Activated CD8-positive, alpha-beta memory T cell treated with anti-CD3 and anti-CD28 coated beads for 1 hour (primary cell): ENCODE measurements around the gene ZNF90.
"Not testable (repeated sequence)": the region's sequence is repeated elsewhere in the genome, so short reads cannot be mapped to it uniquely, and the experiment has no call there.

ENCODE experiments used
- DNase-seq, 2 donors: peaks; one replicate each; pipeline ENCODE4 v3.0.0-alpha.2; 2020; ENCODE audit warnings: low read depth in 1 of 2; ENCODE audit errors: extremely low read depth in 1 of 2

Gene ZNF90

DNA sequence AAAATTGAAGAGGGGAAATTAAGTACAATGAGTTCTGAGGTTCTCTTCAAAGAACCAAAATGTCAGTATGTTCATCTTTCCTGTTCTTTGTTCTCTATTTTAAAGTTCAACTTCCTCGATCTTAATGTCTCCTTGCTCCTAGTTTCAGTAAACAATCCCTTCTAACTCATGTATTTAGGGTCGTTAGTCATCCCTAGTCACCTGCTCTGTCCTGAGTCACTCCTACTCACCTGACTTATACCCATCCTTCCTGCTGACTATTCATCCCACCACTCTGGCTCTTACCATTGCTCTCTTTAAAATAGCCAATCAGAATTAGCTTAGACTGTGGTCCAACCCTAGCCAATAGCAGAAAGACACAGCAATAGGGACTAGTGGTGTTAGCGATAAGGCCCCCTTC lies 24.3 kb downstream of the ZNF90 start:
- no peak for DNase-seq

DNA sequence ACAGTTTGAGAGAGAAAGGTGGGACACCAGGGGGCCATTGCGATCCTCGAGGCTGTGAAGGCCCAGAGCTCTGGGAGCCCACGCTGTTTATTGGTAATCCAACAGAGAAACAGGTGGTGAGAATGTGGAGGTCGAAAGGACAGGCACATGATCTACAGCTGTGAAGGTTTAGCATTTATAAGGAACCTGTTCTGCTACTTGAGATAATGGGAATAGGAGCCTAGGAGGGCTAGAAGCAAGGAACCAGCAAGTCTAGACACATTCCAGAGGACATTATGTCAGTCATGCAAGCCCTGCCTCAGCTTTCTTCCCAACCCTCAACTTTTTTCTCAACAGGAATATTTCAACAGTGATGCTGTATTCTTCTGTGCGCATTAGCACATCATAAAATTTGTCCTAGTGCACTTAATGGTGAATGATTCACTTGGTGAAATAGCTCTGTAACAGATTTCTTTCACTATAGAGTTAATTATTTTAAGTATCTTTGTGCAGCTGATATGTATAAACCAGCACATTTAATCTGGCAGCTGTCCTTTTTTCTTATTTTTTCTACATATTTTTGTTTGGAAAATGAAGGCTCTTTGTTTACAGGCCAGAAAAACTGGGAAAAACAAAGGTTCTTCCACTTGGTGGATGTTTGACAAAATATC lies 25.4 kb downstream of the ZNF90 start:
- DNase-seq = no peak

DNA sequence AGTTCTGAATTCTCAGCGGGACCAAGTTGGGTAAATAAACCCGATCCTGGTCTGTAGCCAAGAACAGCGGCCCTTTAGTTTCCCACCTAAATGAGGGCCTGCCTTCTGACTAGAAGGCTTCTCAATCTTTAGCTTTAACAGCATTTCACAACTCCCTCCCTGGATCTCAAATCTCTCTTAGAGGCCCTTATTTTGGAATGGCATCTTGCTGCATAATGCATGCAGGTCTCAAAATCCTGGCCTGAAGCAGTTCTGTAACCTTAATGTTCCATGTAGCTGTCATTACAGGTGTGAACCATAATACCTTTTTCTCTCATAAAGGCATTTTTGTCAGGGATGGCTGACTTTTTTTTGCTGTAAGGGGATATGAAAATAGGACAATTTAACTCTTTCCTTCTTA lies 29.5 kb downstream of the ZNF90 start:
- no peak for DNase-seq

DNA sequence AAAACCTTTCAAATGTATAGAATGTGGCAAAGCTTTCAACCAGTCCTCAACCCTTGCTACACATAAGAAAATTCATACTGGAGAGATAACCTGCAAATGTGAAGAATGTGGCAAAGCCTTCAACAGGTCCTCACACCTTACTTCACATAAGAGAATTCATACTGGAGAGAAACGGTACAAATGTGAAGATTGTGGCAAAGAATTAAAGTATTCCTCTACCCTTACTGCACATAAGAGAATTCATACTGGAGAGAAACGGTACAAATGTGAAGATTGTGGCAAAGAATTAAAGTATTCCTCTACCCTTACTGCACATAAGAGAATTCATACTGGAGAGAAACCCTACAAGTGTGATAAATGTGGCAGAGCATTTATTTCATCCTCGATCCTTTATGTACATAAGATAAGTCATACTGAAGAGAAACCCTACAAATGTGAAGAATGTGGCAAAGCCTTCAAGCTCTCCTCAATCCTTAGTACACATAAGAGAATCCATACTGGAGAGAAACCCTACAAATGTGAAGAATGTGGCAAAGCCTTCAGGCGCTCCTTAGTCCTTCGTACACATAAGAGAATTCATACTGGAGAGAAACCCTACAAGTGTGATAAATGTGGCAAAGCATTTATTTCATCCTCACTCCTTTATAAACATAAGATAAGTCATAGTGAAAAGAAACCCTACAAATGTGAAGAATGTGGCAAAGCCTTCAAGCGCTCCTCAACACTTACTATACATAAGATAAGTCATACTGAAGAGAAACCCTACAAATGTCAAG lies 40.5 kb downstream of the ZNF90 start:
- not testable (repeated sequence) for DNase-seq

DNA sequence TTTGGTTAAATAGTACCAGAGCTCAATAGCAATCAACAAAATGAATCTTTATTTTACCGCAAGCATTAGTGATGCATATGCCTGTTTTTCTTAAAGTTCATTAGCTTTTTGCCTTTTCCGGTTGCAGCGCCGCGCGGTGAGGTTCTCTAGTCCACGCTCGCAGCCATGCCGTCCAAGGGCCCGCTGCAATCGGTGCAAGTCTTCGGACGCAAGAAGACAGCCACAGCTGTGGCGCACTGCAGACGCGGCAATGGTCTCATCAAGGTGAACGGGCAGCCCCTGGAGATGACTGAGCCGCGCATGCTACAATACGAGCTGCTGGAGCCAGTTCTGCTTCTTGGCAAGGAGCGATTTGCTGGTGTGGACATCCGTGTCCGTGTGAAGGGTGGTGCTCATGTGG lies 47.1 kb downstream of the ZNF90 start:
- no peak for DNase-seq

DNA sequence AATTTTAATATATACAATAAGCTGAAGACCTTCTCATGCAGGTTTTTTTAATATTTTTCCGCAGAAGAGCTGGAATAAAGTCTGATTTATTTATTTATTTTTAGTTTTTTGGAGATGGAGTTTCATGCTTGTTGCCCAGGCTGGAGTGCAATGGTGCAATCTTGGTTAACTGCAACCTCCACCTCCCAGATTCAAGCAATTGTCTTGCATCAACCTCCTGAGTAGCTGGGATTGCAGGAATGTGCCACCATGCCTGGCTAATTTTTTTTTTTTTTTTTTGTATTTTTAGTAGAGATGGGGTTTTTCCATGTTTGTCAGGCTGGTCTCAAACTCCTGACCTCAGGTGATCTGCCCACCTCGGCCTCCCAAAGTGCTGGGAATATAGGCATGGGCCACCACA lies 55.1 kb downstream of the ZNF90 start:
- not testable (repeated sequence) for DNase-seq

DNA sequence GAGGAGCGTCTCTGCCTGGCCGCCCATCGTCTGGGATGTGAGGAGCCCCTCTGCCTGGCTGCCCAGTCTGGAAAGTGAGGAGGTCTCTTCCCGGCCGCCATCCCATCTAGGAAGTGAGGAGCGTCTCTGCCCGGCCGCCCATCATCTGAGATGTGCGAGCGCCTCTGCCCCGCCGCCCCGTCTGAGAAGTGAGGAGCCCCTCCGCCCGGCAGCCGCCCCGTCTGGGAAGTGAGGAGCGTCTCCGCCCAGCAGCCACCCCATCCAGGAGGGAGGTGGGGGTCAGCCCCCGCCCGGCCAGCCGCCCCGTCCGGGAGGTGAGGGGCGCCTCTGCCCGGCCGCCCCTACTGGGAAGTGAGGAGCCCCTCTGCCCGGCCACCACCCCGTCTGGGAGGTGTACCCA lies 59.9 kb downstream of the ZNF90 start:
- DNase-seq = not testable (repeated sequence)

DNA sequence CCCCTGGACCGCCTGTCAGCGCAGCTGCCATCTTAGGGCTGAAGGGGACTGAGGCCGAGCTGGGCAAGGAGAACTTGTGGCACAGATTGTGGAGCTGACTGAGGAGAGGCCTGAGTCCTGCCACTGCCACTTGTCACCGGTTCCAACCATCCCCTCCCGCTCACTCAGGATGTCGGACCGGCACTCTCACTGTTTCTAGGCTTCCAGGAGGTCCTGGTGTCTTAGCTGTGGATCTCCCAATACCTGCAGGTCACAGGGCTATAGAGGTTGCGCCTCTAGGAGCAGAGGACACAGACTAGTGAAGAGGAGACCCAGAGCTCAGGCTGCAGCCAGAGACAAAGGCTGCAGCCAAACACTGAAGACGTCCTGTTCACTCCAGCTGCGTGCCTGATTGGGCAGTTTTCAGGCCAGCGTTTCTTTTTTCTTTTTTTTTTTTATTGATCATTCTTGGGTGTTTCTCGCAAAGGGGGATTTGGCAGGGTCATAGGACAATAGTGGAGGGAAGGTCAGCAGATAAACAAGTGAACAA lies 73.9 kb downstream of the ZNF90 start:
- no peak for DNase-seq

DNA sequence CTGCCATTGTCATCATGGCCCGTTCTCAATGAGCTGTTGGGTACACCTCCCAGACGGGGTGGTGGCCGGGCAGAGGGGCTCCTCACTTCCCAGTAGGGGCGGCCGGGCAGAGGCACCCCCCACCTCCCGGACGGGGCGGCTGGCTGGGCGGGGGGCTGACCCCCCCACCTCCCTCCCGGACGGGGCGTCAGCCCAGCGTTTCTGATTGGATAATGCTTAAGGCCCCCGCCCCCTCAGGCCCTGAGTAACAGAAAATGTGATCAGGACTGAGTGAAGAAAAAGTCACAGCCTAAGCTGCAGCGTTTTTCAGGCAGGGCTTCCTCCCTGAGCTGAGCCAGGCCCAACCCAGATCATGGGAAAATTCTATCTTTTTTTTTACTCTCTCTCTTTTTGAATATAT lies 74.7 kb downstream of the ZNF90 start:
- not testable (repeated sequence) for DNase-seq

DNA sequence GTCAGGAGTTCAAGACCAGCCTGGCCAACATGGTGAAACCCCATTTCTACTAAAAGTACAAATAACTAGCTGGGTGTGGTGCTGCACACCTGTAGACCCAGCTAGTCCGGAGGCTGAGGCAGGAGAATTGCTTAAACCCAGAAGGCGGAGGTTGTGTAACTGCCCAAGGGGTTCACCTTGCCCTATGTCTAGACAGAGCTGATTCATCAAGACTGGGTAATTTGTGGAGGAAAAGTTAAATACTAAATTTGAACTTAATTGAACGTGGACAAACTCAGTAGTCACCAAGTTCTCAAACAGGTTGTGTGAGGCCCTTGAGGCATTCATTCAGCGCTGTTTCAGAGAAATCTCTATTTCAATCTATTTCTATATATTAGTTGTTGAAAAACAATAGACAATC lies 75.5 kb downstream of the ZNF90 start:
- no peak for DNase-seq

DNA sequence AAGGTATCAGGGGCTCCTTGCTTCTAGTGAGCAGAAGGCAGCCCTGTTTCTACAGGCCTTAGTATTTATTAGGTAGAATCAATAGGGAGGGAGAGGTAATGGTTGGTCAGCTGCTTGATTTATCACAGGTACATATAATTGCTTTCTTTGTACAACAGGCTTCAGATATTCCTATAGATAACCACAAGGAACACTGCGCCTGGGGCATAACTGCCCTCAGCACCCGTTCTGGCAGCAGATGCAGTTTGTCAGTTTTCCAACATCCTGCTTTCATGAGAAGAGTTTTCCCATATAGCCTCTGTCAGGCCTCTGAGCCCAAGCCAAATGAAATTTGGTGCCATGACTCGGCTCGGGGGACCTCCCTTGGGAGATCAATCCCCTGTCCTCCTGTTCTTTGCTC lies 76.8 kb downstream of the ZNF90 start:
- DNase-seq = no peak

DNA sequence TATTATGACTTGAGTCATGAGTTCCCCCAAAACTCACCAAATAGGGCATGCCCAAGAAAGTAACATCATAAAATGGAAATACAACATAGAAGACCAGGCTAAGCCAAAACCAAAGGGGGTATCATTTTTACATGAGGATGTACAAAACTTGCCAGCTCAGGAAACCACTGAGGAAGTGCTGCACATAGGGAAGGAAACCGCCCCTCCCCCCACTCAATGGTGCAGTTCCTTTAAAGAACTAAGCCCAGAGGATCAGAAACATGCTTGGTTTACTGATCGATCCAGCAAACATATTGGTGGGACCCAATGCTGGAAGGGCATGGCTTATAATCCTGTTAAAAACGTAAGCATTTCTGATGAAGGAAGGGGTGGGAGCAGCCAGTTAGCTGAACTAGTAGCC lies 85.0 kb downstream of the ZNF90 start:
- DNase-seq = no peak

DNA sequence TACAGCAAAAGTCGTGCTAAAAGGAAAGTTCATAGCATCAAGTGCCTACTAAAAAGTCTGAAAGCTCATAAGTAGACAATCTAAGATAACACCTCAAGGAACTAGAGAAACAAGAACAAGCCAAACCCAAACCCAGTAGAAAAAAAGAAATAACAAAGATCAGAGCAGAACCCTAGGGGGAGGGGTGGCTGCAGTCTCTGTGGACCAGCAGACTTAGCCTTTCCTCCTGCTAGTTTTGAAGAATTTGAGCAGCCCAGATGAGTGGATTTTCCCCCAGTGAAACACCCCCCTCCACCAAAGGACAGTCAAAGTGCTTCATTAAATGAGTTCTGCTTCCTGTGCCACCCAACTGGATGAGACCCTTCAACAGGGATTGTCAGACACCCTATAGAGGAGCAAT lies 86.7 kb downstream of the ZNF90 start:
- DNase-seq = no peak

DNA sequence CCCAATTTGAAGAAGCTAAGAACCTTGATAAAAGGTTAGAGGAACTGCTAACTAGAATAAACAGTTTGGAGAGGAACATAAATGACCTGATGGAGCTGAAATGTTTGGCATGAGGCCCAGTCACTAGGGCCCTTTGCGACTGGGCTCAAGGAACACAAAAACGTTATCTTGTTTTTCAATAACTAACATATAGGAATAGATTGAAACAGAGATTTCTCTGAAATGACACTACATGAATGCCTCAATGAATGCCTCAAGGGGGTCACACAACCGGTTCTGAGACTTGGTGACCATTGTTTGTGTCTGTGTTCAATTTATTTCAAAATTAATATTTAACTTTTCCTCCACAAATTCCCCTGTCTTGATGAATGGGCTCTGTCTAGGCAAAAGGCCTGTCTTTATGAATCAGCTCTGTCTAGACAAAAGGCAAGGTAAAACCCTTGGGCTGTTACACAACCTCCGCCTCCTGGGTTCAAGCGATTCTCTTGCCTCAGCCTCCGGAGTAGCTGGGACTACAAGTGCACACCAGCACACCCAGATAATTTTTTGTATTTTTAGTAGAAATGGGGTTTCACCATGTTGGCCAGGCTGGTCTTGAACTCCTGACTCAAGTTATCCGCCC lies 88.3 kb downstream of the ZNF90 start:
- DNase-seq = no peak

DNA sequence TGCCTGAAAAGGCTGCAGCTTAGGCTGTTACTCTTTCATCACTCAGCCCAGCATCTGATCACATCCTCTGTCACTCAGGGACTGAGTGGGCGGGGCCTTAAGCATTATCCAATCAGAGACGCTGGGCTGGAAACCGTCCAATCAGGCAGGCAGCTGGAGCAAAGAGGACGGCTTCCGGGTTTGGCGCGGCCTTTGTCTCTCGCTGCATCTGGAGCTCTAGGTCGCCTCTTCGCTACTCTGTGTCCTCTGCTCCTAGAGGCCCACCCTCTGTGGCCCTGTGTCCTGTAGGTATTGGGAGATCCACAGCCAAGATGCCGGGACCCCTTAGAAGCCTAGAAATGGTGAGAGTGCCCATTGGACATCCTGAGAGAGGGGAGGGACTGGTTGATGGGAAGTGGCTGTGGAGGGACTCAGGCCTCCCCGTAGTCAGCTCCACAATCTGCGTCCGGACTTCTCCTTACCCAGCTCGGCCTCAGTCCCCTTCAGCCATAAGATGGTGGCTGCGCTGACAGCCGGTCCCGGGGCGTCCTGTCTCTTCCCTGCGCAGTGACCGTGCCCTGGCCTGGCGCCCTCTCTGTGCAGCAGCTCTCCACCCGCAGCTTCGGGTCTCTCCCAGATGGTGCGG lies 89.3 kb downstream of the ZNF90 start, which contains the start of gene ZNF486:
Gene ZNF486, plus strand, starts transcription at position 195 of the 625 bp plus-strand sequence. Its CDS starts 117 bp downstream, at position 312.
- DNase-seq = peak; percentile 77 to 80

DNA sequence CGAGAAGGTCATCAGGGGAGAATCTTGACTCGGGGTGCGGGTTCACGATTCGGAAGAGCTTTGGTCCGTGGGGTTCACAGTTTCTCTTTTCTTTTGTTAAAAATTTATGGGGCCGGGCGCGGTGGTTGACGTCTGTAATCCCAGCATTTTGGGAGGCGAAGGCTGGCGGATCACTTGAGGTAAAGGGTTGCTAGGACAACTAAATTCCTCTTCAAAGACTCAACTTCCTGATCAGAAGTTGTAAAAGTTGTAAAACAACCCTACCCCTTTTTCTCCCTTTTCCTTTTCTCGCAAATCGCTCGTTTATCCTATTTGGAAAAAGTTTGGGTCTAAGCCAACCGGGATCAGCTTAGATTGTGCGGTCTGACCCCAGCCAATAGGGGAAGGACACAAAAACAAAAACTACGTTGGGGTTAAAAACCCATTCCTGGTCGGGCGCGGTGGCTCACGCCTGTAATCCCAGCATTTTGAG lies 89.9 kb downstream of the ZNF90 start:
- DNase-seq = no peak
